Measurements from ENCODE around the gene TNFAIP8L2.

Gene TNFAIP8L2

DNA sequence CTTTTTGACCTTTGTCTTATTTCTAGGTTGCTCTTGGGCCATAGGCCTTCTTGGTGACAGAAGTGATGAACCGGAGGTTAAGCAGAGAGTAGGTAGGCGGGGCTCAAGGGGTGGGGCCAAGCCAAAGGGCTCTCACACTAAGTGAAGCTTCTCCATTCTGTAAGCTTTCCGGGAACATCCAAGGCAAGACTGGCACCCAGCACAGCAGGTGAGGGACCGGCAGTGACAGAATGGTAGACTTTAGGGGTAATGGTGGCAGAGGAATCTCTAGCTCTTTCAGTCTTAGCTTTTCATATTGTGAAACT lies at the start of gene TNFAIP8L2:
TSS of gene TNFAIP8L2 (plus strand) at position 135 of the 305 bp plus-strand sequence. CDS start 2,049 bp downstream, outside the sequence.
- DNase-seq (ENCODE audit: low read depth) = peak; percentile 57

- DNase-seq (ENCODE audit: low read depth) = no peak
These were observed 49.6 kb upstream of the TNFAIP8L2 start for GRCh38 chr1:151106894-151107293.

DNA sequence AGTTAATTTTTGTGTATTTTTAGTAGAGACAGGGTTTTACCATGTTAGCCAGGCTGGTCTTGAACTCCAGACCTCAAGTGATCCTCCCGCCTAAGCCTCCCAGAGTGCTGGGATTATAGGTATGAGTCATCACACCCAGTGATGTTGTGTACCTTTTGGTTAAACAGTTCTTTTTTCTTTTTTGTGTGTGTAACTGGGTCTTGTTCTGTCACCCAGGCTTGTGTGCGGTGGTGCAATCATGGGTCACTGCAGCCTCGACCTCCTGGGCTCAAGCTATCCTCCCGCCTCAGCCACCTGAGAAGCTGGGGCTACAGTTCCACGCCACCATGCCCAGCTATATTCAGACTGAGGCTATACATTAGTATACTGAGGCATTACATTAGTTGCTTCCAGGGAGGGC lies 48.1 kb upstream of the TNFAIP8L2 start:
- DNase-seq (ENCODE audit: low read depth) = no peak

- DNase-seq (ENCODE audit: low read depth) = no peak
These were observed 42.6 kb upstream of the TNFAIP8L2 start for GRCh38 chr1:151113877-151114276.

GRCh38 chr1:151124763-151125403 lies 31.6 kb upstream of the TNFAIP8L2 start:
- no peak for DNase-seq (ENCODE audit: low read depth)

GRCh38 chr1:151128800-151129199 lies 27.6 kb upstream of the TNFAIP8L2 start:
- DNase-seq (ENCODE audit: low read depth) = no peak

DNA sequence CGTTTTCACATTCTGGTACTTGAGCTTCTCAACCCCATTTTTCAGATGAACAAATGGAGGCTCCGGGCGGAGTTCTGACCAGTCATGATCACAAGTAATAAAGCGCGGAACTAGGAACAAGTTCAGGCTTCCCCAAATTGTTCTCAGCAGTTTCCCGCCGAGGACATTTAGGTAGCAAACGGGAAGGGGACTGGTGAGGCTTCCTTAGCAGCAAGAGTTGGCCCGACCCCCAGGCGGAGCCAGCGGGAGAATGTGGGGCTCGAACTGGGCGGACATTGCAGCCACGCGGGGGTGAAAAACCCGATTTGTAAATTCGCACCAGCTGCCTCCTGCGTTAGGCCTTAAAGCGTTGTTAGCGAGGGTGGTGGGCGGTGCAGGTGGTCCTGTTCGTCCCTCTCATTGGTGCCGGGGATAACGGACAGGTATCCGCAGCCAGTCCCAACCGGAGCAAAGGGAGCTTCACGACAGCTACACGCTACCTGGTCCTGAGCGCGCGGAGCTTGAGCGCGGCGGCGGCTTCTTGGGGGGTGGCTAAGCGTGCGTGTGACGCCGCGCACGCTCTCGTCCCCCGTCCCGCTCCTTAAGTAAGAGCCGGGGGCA lies 25.4 kb upstream of the TNFAIP8L2 start:
- DNase-seq (ENCODE audit: low read depth) = peak; percentile 75

- no peak for DNase-seq (ENCODE audit: low read depth)
These were observed 24.6 kb upstream of the TNFAIP8L2 start for GRCh38 chr1:151131701-151132334.

- DNase-seq (ENCODE audit: low read depth) = no peak
These were observed 24.0 kb upstream of the TNFAIP8L2 start for GRCh38 chr1:151132335-151133017.

DNA sequence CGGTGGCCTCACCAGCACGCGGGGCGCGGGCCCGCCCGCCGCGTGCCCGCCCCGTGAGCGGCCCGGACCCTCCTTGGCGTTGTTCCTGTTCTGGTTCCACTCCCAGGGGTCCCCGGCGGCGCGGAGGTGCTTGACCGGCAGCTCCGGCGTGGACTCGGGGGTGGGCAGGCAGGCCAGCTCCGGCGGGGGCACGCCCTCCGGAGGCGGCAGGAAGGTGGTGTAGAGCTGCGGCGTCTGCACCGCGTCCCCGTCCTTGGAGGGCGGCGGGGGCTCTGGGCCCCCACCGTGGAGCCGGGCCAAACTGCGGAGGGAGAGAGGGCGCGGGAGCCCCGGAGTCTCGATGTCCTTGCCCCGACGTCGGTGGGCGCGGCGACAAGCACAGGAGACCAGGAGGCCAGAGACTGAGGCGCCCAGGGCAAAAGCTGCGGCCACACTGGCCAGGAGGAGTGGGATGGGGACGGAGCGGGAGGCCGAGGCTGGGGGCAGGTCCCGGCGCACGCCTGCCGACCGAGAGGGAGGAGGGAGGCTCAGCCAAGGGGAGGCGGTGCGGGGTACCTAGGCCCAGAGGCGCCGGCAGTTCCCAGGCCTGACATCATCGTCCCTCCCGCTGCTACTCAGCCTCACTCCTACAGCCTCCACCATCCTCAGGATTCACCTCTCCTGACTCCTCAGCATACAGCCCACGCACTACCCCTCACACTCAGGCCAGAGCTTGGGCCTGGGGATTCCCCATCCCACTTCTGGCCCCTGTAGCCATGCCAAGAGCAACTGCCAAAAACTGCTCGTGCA lies 23.2 kb upstream of the TNFAIP8L2 start:
- DNase-seq (ENCODE audit: low read depth) = no peak

DNA sequence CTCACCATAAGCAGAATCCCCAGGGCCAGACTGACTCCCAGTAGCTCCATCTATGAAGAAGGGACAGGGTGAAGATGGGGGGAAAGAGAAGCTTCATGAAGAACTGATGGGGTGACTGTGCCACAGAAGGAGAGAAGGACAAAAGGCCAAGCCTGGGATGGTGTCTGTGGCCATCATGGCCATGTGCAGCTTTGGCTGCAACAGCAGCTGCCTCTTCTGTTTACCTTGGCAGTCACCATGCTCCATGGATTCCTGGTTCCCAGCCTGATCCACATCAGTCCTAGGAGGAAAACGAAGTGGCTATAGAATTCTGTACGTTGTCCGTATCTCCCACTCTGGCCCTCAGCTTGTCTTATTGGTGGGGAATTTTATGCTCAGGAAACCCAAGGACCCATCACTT lies 22.1 kb upstream of the TNFAIP8L2 start:
- DNase-seq (ENCODE audit: low read depth) = no peak

GRCh38 chr1:151134991-151135390 lies 21.5 kb upstream of the TNFAIP8L2 start:
- no peak for DNase-seq (ENCODE audit: low read depth)

DNA sequence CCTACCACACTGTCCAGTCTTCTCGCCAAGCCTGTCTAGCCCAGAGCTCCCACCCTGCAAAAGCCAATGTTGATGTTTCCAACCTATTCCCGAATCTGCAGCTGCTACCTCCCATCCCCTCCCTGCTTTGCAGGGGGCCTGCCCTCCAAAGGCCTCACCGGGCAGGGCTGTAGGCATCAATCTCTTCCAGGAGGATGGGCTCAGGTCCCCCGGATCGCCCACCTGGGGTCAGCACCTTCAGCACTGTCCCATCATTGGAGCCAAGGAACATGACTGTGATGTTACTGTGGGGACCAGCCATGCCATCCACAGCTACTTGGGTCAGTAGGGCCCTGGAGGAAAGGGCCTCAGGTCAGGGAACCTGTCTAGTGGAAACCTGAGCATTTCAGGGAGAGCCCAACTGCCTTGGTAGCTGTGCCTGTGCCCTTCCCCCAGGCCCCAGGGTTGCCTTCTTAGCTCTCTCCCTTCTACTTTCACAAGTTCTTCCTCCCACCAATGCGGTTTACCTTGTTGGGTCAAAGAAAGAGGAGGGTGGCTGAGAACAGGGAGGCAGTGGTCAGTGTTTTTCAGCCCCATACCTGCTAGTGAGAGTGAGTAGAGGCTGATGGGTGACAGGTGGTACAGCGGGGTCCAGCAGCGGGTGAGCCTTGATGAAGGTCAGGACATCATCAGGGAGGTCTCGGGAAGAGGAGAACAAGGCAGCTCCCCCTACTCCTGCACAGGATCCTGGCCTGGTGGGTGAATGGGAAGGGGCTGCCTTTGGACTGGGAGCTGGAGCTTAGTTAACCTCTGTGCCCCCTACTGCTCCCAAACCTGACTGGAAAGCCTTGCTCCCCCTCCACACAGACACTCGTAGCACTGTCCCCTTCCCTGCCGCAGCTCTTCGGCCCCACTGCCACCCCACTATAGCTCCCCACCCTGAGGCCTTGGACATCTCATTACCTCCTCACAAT lies 20.7 kb upstream of the TNFAIP8L2 start:
- DNase-seq (ENCODE audit: low read depth) = no peak

GRCh38 chr1:151137789-151138188 lies 18.7 kb upstream of the TNFAIP8L2 start:
- DNase-seq (ENCODE audit: low read depth) = no peak

- DNase-seq (ENCODE audit: low read depth) = no peak
These were observed 13.9 kb upstream of the TNFAIP8L2 start for GRCh38 chr1:151142411-151143056.

DNA sequence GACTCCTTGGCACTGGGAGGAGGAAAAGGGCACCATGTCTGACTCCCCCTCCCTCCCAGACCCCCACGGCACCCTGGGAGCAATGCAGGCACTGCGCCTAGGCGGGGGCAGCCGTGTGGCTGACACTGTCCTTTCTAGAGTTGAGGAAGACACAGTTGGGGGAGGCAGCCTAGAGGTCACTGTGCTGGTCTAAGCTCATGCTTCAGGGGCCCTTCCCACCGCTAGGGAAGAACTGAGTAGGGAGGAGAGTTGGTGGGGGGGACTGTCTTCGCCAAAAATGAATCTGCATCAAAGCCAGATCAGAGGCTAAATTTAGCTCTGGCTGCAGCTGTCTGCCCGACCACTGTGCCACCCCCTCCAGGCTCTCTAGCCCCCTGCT lies 13.4 kb upstream of the TNFAIP8L2 start:
- no peak for DNase-seq (ENCODE audit: low read depth)

DNA sequence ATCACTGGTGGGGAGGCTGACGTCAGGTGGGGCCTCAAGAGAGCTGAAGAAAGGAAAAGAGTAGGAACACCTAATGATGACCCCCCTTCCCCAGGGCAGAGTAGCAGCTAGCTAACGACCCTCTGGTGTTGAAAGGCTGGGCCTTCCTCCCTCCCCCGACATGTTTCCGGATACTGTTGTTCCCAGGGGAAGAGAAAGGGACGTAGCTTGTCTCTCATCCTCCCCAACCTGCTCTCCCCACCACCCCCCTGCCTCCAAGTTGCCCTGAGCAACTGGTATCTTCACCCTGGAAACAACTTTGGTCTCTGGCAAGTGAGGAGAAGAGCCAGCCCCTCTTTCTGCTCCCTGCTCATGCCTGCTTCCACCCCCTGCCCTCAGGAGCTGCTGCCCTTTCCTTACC lies 12.5 kb upstream of the TNFAIP8L2 start:
- no peak for DNase-seq (ENCODE audit: low read depth)

DNA sequence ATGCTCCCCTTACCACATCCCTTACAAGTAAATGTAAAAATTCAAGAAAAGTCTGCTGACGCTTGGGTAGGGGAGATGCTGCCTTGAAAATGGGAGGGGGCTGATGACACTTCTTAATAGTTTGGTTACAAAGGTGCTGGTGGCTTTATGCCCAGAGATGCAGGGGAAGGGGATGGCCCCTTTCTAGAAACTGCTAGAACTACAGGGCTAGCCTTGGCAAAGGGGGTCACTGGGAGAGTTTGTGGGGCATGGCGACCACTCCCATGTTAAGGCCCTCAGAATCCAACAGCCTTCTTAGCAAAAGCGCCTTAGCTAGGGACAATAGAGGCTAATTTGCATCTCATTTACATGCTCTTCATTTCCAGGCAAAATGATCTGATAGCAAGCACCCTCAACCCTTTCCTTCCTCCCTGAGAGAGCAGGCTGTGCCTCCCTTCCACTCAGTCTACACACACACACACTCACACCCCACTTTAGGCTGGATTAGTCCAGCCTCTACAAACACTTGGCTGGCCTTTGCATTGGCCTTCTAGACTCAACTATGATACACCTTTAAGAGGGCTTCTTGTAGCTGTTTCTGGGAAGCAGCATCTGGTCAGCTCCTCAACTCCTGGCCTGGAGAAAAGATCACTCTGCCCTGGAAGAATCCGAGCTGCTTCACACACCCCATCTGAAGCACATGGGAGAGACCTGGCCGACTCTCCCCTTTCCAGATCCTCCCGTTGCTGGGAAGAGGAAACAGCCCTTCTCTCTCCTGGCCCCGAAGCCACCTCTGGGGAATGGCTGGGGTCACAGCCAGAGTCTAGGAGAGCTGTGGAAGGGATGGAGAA lies 11.8 kb upstream of the TNFAIP8L2 start:
- DNase-seq (ENCODE audit: low read depth) = no peak

DNA sequence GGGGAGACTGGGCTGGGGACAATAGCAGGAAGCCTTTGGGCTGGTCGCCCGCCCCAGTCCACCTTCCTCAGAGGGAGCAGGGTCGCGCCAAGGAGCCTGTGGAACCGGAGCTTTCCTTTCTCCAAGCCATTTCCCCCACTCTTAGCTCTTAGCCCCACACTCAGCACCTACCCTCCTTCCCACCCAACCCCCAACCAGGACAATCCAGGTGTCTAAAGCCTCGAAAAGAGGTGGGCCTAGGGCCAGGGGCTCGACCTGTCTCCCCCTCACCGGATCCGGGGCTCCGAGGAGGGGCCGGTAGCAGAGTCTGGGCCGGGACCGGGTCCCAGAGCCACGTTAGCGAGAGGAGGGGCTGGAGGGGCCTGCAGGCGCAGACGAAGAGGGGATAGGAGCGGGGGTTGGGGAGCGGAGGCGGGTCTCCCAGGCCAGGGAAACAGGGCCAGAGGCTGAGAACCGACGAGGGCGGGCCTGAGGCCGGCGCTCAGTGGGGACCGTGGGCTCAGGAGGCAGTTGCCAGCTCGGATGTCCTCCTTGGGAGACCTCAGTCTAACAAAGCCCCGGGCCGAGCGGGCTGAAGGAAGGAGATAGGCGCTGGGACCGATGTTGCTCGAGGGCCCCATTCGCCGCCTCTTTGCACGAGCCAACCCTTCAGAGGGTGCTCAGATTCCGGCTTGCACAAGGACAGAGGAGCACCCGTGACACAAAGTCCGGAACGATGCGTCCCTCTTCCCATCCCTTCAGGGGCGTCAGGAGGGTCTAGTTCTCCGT lies 11.0 kb upstream of the TNFAIP8L2 start:
- no peak for DNase-seq (ENCODE audit: low read depth)
